ENCODE results near the gene MAGI2. TPM values are rescaled to one million over a fixed set of nuclear protein-coding genes. Genes with fewer than 3 reads are reported as not detected.

MAGI2 gene
- total RNA-seq, 1 experiment from 2014 or later, result 14.3 TPM

DNA sequence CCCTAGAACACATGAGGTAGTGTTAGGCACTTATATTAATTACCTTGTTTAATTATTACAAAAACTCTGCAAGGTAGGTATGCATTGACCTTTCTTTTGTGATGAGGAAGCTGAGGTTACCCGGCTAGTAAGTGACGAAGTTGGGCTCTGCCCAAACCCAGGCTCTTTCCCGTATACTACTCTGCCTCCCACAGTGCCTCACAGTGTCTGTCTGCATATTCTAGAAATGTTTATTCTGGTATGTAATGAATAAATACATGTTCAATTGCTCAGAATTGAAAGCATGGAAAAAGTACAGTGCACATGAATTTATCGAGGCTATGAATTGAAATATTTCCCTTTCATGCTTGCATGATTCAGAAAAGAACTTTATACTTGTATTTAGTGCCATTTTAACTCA, 1350.0 kb downstream of the MAGI2 start:
- TF ChIP-seq, protein P1, sequence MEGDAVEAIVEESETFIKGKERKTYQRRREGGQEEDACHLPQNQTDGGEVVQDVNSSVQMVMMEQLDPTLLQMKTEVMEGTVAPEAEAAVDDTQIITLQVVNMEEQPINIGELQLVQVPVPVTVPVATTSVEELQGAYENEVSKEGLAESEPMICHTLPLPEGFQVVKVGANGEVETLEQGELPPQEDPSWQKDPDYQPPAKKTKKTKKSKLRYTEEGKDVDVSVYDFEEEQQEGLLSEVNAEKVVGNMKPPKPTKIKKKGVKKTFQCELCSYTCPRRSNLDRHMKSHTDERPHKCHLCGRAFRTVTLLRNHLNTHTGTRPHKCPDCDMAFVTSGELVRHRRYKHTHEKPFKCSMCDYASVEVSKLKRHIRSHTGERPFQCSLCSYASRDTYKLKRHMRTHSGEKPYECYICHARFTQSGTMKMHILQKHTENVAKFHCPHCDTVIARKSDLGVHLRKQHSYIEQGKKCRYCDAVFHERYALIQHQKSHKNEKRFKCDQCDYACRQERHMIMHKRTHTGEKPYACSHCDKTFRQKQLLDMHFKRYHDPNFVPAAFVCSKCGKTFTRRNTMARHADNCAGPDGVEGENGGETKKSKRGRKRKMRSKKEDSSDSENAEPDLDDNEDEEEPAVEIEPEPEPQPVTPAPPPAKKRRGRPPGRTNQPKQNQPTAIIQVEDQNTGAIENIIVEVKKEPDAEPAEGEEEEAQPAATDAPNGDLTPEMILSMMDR (conservative IDR thresholded peaks at IDR 0.05), result no peak
- Histone ChIP-seq H3K23ac (ENCODE audit: insufficient read length, low read depth, low read length) (no peak overlapping the region), H3K4me1 (ENCODE audit: insufficient read depth, low read length) (no peaks in the 10 kb centered on the region), H3K18ac (ENCODE audit: insufficient read length, low read depth, low read length) (no peak overlapping the region), H3K56ac (ENCODE audit: insufficient read length, low read depth, low read length) (no peak overlapping the region), H2BK12ac (ENCODE audit: insufficient read length, low read depth, low read length) (no peak overlapping the region), H2AK5ac (ENCODE audit: insufficient read length, low read length) (no peak overlapping the region), H3K4me2 (ENCODE audit: insufficient read depth, insufficient read length, low read length) (no peak overlapping the region), H3K9ac (ENCODE audit: extremely low read depth, insufficient read length, low read length) (no peak overlapping the region), H2BK120ac (ENCODE audit: low read depth, low read length, poor library complexity, severe bottlenecking) (no peak overlapping the region), H4K20me1 (ENCODE audit: control insufficient read depth, insufficient read depth, insufficient read length) (no peaks in the 10 kb centered on the region), H2AFZ (ENCODE audit: low read length) (no peak overlapping the region), H2BK20ac (ENCODE audit: low read depth, low read length, poor library complexity, severe bottlenecking) (no peak overlapping the region), H4K5ac (ENCODE audit: insufficient read length, low read depth, low read length) (no peak overlapping the region), H3K79me1 (ENCODE audit: insufficient read depth, low read depth, low read length, poor library complexity, severe bottlenecking) (no peaks in the 10 kb centered on the region), H3K79me2 (ENCODE audit: insufficient read depth, low read length) (no peaks in the 10 kb centered on the region), H2BK15ac (ENCODE audit: low read depth, low read length) (no peak overlapping the region), H3K4ac (ENCODE audit: low read depth, low read length) (no peak overlapping the region), H4K91ac (ENCODE audit: insufficient read length, low read depth, low read length) (no peak overlapping the region), H3K27me3 (ENCODE audit: insufficient read depth, low read length) (no peaks in the 10 kb centered on the region), H3K23me2 (ENCODE audit: insufficient read length, low read depth, low read length, poor library complexity, severe bottlenecking) (no peaks in the 10 kb centered on the region), H3T11ph (ENCODE audit: low read length) (no peak overlapping the region), H2BK5ac (ENCODE audit: insufficient read length, low read length) (no peak overlapping the region), H3K14ac (ENCODE audit: insufficient read depth, low read length) (no peak overlapping the region), H3K27ac (ENCODE audit: insufficient read length, low read depth, low read length) (no peak overlapping the region), H3K9me3 (ENCODE audit: control insufficient read depth, low read depth, low read length) (no peaks in the 10 kb centered on the region), H4K8ac (replicated peaks; ENCODE audit: insufficient read length, low read depth, low read length) (no peak overlapping the region)
- Mint-ChIP-seq H3K9me3 (peaks cover 0 to under 1% of the 10 kb centered on the region in 2 experiments; a peak in 1 of 5 replicates), H3K4me3 (no peak overlapping the region), H3K36me3 (ENCODE audit: insufficient read depth in 1 of 3, low read depth in 3 of 3) (peaks cover 0 to 3% (median 0%) of the 10 kb centered on the region in 3 experiments; a peak in 3 of 7 replicates), H3K4me1 (no peaks in the 10 kb centered on the region), H3K27ac (no peak overlapping the region), H3K27me3 (ENCODE audit: low read depth) (no peaks in the 10 kb centered on the region)
- no peak for DNase-seq
- no CpG with 5 or more reads among the region's 4 CpGs for WGBS (ENCODE audit: extremely low coverage, insufficient read length, low lambda C conversion rate)
